PC-9 (cell line): Measurements from ENCODE around the gene ARHGAP6.

Experiments
- EZH2 ChIP-seq: fragments of 200-600 bp; sonication (generic); IDR thresholded peaks from 2 replicates; pipeline ENCODE4 v1.8.0; 2017; ENCODE audit warnings: antibody characterized with exemption, low read depth
- TF ChIP-seq, protein P1 (sequence below): fragments of 200-600 bp; sonication (generic); conservative IDR thresholded peaks from 2 replicates; pipeline ENCODE4 v1.6.1; 2017; ENCODE audit warnings: mixed run types, antibody characterized with exemption, mild to moderate bottlenecking, moderate library complexity

GRCh38 chrX:11438380-11438723 lies 227.4 kb downstream of the ARHGAP6 start:
- TF ChIP-seq, protein P1, sequence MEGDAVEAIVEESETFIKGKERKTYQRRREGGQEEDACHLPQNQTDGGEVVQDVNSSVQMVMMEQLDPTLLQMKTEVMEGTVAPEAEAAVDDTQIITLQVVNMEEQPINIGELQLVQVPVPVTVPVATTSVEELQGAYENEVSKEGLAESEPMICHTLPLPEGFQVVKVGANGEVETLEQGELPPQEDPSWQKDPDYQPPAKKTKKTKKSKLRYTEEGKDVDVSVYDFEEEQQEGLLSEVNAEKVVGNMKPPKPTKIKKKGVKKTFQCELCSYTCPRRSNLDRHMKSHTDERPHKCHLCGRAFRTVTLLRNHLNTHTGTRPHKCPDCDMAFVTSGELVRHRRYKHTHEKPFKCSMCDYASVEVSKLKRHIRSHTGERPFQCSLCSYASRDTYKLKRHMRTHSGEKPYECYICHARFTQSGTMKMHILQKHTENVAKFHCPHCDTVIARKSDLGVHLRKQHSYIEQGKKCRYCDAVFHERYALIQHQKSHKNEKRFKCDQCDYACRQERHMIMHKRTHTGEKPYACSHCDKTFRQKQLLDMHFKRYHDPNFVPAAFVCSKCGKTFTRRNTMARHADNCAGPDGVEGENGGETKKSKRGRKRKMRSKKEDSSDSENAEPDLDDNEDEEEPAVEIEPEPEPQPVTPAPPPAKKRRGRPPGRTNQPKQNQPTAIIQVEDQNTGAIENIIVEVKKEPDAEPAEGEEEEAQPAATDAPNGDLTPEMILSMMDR: no peak
- no peak for TF ChIP-seq EZH2
